ENCODE results near the gene TCF4. TPM values are rescaled to one million over a fixed set of nuclear protein-coding genes. Genes with fewer than 3 reads are reported as not detected.
A peak's percentile ranks its signal among the peaks of the same experiment; 100 is the strongest.

The TCF4 gene
- total RNA-seq, 2 experiments from 2014 or later, result 0.28 to 0.45 TPM

- ChIA-PET CTCF (no interaction called here), POLR2A (no interaction called here)
- H3K27ac Mint-ChIP-seq, result no peak overlapping the region
- no peak for DNase-seq
- no peak overlapping the region for H3K4me3 Mint-ChIP-seq
- H3K4me1 Mint-ChIP-seq, result peaks cover 4% of the 10 kb centered on the region
- H3K9me3 Mint-ChIP-seq, result no peaks in the 10 kb centered on the region
- no peaks in the 10 kb centered on the region for H3K36me3 Mint-ChIP-seq (ENCODE audit: low read depth)
- peaks cover 37% of the 10 kb centered on the region for H3K27me3 Mint-ChIP-seq
These were observed 264.7 kb downstream of the TCF4 start for GRCh38 chr18:55323051-55323994.

DNA sequence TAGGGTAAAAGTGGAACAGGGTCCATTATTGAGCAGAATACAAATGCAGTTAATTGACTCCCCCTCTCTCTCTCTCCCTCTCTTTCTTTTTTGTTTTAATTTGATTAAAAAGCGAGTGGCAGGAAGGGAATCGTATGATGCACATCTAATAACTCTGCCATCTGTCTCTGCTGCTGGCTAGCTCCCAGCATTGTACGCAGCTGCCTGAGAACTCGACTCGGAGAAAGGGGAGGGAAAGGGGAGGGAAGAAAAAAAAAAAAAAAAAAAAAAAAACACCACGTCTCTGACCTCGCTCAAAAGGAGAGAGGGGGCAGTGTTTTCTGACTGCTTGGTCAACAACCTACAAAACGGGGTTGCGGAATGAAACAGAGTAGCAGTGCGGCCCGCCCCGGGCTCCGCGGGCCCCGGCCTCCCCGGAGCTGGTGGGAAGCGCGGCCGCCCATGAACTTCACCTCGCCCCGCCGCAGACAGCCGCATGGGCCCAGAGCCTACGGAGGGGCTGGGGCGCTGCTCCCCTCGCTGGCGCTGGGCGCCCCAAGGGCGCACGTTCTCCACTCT is 265.7 kb downstream of the TCF4 start:
- no peaks in the 10 kb centered on the region for H3K9me3 Mint-ChIP-seq
- ChIA-PET POLR2A (no interaction called here), CTCF (no interaction called here)
- peaks cover 4% of the 10 kb centered on the region for H3K4me1 Mint-ChIP-seq
- H3K27ac Mint-ChIP-seq, result no peak overlapping the region
- peaks cover 37% of the 10 kb centered on the region for H3K27me3 Mint-ChIP-seq
- H3K36me3 Mint-ChIP-seq (ENCODE audit: low read depth), result no peaks in the 10 kb centered on the region
- no peak overlapping the region for H3K4me3 Mint-ChIP-seq
- no peak for DNase-seq

DNA sequence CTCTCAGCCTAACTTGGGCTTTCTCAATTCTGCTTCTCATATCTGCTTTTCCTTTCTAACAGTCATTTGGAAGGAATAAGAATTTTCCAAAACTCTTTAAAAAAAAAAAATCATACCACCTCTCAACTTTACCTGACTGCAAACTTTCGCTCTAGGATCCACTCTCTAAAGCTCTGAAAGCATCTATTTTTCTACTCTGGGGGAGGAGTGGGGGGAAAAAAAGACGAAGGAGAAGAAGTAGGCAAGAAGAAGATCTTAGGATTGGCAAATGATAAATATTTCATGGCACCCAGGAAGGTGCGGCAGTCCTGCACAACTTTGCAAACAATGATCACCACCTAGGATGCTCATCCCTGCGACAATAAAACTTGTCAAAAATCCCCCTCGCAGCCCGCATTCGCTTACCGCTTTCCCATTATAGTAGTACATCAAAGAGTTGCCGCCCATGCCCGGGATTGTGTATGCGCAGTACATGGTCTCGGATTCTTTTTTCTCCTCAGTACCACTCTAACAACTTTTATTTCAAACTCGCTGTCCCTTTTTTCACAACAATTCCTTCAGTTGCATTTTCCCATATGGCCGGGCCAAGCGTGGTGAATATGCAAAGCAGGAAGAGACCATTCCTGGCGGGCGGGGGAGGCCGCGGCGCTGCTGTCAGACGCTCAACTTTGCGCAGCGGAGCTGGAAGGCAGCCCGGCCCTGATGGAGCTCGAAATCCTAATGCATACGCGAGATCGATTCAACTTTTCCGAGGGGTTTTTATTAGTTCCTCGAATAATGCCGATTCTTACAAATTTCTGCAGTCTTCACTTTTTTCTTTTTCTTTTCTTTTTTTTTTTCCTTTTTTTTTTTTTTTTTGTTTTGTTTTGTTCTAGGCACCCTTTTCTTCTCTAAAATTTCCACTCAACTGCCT is 266.5 kb downstream of the TCF4 start:
- no peak overlapping the region for H3K27ac Mint-ChIP-seq
- peaks cover 5% of the 10 kb centered on the region for H3K4me1 Mint-ChIP-seq
- CTCF ChIA-PET, result no interaction called here
- peak; percentile 21 for DNase-seq
- H3K9me3 Mint-ChIP-seq, result no peaks in the 10 kb centered on the region
- peaks cover 39% of the 10 kb centered on the region for H3K27me3 Mint-ChIP-seq
- no peaks in the 10 kb centered on the region for H3K36me3 Mint-ChIP-seq (ENCODE audit: low read depth)
- H3K4me3 Mint-ChIP-seq, result peak overlapping the region; percentile 51
- POLR2A ChIA-PET, result no interaction called here

GRCh38 chr18:55320424-55321264 is 267.3 kb downstream of the TCF4 start:
- H3K9me3 Mint-ChIP-seq, result no peaks in the 10 kb centered on the region
- no peak for DNase-seq
- no peak overlapping the region for H3K4me3 Mint-ChIP-seq
- peaks cover 38% of the 10 kb centered on the region for H3K27me3 Mint-ChIP-seq
- peaks cover 5% of the 10 kb centered on the region for H3K4me1 Mint-ChIP-seq
- H3K36me3 Mint-ChIP-seq (ENCODE audit: low read depth), result no peaks in the 10 kb centered on the region
- ChIA-PET CTCF (no interaction called here), POLR2A (no interaction called here)
- no peak overlapping the region for H3K27ac Mint-ChIP-seq

DNA sequence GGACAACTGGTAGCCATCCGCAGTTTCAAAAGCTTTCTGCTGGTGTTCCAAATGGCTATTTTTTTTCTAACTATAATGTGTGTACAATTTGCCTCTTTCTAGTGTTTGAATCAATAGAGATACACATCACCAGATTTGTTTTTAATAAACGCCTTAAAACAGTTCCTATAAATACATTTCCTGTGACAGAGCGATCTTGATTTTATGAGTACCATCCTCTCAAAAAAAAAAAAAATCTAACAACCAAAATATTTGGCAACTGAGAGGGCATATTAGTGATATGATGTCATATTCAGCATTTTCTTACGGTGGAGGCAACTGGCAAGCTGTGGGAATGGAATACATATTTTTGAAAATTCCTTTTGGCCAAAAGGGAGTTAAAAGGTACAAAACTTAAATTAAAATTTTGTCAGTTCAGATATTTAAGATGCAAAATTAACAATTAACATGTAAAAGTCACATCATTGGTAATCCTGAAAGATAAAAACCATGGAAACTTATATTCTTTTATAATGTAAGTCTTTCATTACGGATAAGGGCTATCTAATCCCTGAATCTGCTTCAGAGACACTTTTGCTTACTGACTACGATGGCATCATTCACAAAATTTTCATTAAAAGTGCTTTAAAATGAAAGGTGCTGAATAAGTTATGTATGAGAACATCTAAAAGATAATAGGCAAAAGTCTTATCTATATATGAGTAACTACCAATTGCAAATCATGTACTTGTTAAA is 268.4 kb downstream of the TCF4 start:
- Mint-ChIP-seq H3K4me1 (peaks cover 5% of the 10 kb centered on the region), H3K27me3 (peaks cover 36% of the 10 kb centered on the region), H3K36me3 (ENCODE audit: low read depth) (no peaks in the 10 kb centered on the region), H3K4me3 (no peak overlapping the region), H3K27ac (no peak overlapping the region), H3K9me3 (no peaks in the 10 kb centered on the region)
- no peak for DNase-seq
- ChIA-PET POLR2A (no interaction called here), CTCF (no interaction called here)

DNA sequence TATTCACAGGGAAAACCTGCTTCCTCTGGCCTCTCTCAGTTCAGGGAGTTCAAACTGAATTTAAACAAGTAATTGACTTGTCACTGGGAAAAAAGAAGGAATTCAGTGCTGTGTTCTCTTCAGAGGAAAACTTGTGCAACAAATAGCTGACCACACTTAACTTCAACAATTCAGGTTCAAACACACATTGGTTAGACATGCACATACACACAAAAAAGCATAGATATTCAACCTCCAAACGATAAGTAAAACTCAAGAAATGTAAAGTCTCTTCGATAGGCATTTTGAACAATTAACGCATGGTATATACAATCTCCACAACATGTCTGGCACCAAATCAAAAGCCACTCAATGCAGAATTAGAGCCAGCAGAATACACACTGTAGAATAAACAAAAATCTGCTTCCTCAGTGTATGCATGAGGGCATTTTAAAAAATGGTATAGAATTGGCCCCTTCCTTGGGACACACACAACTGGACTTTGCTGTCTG is 269.0 kb downstream of the TCF4 start:
- peaks cover 5% of the 10 kb centered on the region for H3K4me1 Mint-ChIP-seq
- ChIA-PET POLR2A (no interaction called here), CTCF (no interaction called here)
- H3K27ac Mint-ChIP-seq, result no peak overlapping the region
- no peaks in the 10 kb centered on the region for H3K36me3 Mint-ChIP-seq (ENCODE audit: low read depth)
- peaks cover 34% of the 10 kb centered on the region for H3K27me3 Mint-ChIP-seq
- no peak for DNase-seq
- H3K9me3 Mint-ChIP-seq, result no peaks in the 10 kb centered on the region
- no peak overlapping the region for H3K4me3 Mint-ChIP-seq

DNA sequence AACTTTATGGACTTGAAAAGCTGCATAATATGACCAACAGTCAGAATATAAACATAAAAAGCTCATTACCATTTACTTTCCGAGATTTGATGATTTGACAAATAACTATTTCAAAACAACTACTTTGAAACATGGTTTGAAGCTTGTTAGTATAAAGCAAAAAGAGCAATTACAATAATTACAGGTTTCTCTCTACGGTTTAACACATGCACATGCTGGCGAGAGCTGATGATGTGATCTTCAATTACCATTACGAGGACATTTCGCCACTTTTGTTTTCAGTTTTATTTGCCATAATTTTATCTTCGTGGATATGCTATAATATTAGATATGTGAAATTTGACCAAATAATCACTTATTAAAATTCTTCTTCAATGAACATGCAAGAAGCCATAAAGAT is 270.1 kb downstream of the TCF4 start:
- ChIA-PET POLR2A (no interaction called here), CTCF (no interaction called here)
- Mint-ChIP-seq H3K4me3 (no peak overlapping the region), H3K9me3 (no peaks in the 10 kb centered on the region), H3K4me1 (peaks cover 5% of the 10 kb centered on the region), H3K27me3 (peaks cover 28% of the 10 kb centered on the region), H3K36me3 (ENCODE audit: low read depth) (no peaks in the 10 kb centered on the region), H3K27ac (no peak overlapping the region)
- DNase-seq, result no peak

DNA sequence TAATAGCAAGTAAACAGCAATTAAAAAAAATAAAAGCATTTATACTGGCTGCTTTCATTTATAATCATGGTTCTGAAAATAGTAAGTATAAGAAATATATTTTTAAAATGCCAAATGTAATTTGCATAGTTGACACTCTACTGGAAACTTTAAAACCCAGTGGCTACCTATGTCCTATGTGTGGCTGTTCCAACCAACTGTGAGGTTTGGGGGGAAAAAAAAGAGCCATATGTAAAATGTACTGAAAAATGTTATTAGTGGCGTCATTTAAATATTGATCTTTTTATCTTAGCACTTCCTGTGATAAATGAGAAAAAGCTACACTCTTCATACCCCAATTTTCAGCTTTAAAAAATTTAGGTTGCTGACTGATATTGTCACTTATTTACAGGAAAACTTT is 270.7 kb downstream of the TCF4 start:
- Mint-ChIP-seq H3K4me1 (peaks cover 5% of the 10 kb centered on the region), H3K27ac (no peak overlapping the region)
- CTCF ChIA-PET, result no interaction called here

GRCh38 chr18:55316486-55317184 is 271.4 kb downstream of the TCF4 start:
- CTCF ChIA-PET, result no interaction called here
- Mint-ChIP-seq H3K9me3 (no peaks in the 10 kb centered on the region), H3K27me3 (peaks cover 22% of the 10 kb centered on the region), H3K4me3 (no peak overlapping the region), H3K27ac (no peak overlapping the region), H3K4me1 (peaks cover 4% of the 10 kb centered on the region), H3K36me3 (ENCODE audit: low read depth) (no peaks in the 10 kb centered on the region)
- DNase-seq, result no peak
- POLR2A ChIA-PET, result no interaction called here

More for the DNA sequence above, 270.7 kb downstream of the TCF4 start:
- no peak for DNase-seq
- H3K27me3 Mint-ChIP-seq, result peaks cover 26% of the 10 kb centered on the region
- H3K36me3 Mint-ChIP-seq (ENCODE audit: low read depth), result no peaks in the 10 kb centered on the region
- POLR2A ChIA-PET, result no interaction called here
- H3K9me3 Mint-ChIP-seq, result no peaks in the 10 kb centered on the region
- no peak overlapping the region for H3K4me3 Mint-ChIP-seq

DNA sequence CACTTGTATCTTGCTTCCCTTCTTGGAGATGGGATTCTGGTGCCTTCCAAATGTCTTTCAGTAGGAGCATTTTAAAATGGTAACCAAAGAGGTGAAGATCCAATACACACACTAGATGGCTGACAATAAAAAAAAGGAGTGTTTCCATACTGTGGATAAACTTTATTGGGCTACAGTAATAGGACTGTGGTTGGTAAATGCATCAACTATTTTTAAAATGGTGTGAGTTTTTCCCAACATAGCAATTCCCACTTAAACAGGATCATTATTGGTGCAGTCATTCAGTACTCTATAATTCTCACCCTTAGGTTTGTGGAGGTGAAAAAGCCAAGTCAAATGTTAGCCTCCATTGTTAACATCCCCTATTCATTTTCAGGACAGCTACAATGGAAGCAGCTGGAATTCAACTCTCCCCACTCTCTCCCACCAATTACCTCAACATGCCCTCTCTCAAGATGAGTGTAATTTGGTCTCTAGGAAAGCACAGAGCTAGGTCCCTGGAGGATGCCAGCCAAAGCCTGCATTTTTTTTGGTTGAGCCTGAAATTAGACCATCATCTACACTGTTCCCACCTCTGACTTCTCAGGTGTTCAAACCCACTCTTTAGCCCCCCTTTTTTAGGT is 273.3 kb downstream of the TCF4 start:
- no peak overlapping the region for H3K27ac Mint-ChIP-seq
- POLR2A ChIA-PET, result no interaction called here
- H3K4me1 Mint-ChIP-seq, result peaks cover 2% of the 10 kb centered on the region
- no peaks in the 10 kb centered on the region for H3K9me3 Mint-ChIP-seq
- no peaks in the 10 kb centered on the region for H3K36me3 Mint-ChIP-seq (ENCODE audit: low read depth)
- H3K27me3 Mint-ChIP-seq, result peaks cover 9% of the 10 kb centered on the region
- no peak overlapping the region for H3K4me3 Mint-ChIP-seq
- DNase-seq, result no peak
- CTCF ChIA-PET, result interaction anchor here (1.1 kb wide), 1 partner anchor 80 kb away, joined by 4 read pairs; no protein-coding TSS in a partner anchor

DNA sequence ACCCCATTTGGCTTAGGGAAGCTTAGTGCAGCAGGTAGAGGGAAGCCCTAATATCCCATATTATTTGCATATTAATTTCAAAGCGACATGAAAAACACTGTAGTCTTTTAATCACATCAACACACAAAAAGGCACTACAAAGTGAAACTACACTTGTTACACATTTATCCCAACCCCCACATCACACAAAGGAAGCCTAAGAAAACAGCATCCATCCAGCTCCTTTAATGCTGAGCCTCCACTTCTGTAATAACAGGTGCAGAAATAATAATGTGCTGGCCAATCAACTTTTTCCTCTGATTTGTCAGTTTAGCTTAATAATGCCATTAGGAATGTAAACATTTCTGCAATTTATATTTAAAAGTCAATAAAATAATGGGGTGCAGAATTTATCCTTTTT is 274.0 kb downstream of the TCF4 start:
- ChIA-PET POLR2A (no interaction called here), CTCF (no interaction called here)
- no peak overlapping the region for H3K4me3 Mint-ChIP-seq
- peaks cover 6% of the 10 kb centered on the region for H3K27me3 Mint-ChIP-seq
- no peaks in the 10 kb centered on the region for H3K9me3 Mint-ChIP-seq
- no peaks in the 10 kb centered on the region for H3K36me3 Mint-ChIP-seq (ENCODE audit: low read depth)
- H3K27ac Mint-ChIP-seq, result no peak overlapping the region
- no peak for DNase-seq
- H3K4me1 Mint-ChIP-seq, result peaks cover 2% of the 10 kb centered on the region

Data from activated CD4-positive, alpha-beta memory T cell treated with anti-CD3 and anti-CD28 coated beads, Interleukin-2, amount 10 ng/mL, durations not matched to agents 7 days and 5 days (primary cell).